Lower leg skin (tissue), 4 donors: ENCODE measurements around the gene TMEM120A. TPM values are rescaled to one million over a fixed set of nuclear protein-coding genes. Genes with fewer than 3 reads are reported as not detected.

Source experiments
- DNase-seq, 2 donors: peaks; one replicate each; pipeline ENCODE4 v3.0.0-alpha.2; 2019; ENCODE audit warnings: low spot score in 2 of 2
- H3K4me3 ChIP-seq: fragments of 200-600 bp; sonication (generic); 2 replicates; pipeline ENCODE4 v1.5.1; 2017; ENCODE audit warnings: mild to moderate bottlenecking, low read depth; ENCODE audit not compliant: poor library complexity, severe bottlenecking
- CTCF ChIP-seq, 3 donors: fragments of 450-650 bp; IDR thresholded peaks; one replicate each; pipeline ENCODE4 v1.5.1; 2016; ENCODE audit warnings: antibody characterized with exemption in 3 of 3, mild to moderate bottlenecking in 3 of 3, moderate library complexity in 2 of 3
- POLR2A ChIP-seq, 2 donors: fragments of 450-650 bp; IDR thresholded peaks; one replicate each; pipeline ENCODE4 v1.6.1; 2016 to 2017; ENCODE audit warnings: antibody characterized with exemption in 2 of 2, mild to moderate bottlenecking in 1 of 2, moderate library complexity in 1 of 2
- WGBS, 2 donors: methylation state at CpG; one replicate each; pipeline ENCODE4 v1.1.5; 2018; 5-methylcytosine and 5-hydroxymethylcytosine counted together
- intact Hi-C: fragments of 100-400 bp; cut with DNase I; formaldehyde crosslinking; loops from one replicate; pipeline ENCODE4 v1.15.0; 2023; ENCODE audit warnings: low total_unique reads
- total RNA-seq, 4 donors: library from RNA; depleted of rRNA; stranded (reverse); fragments of >200 nt; gene quantifications; one replicate each; pipeline ENCODE4 v1.1.0, GENCODE V29; 2016

Gene TMEM120A
- total RNA-seq, 4 donors from 2014 or later, result 17.7 to 37.4 (median 27.6) TPM

GRCh38 chr7:75946207-75946855, 48.1 kb downstream of the TMEM120A start:
- TF ChIP-seq POLR2A (IDR thresholded peaks at IDR 0.05) (no peak), CTCF (IDR thresholded peaks at IDR 0.05) (no peak)
- no peak for DNase-seq
- 77 to 79% methylated on average over 8 of the region's 8 CpGs for WGBS, 2 donors
- intact Hi-C loops, result no loop called here
- no peak overlapping the region for H3K4me3 ChIP-seq

GRCh38 chr7:75945297-75946168, 48.9 kb downstream of the TMEM120A start:
- no peak for DNase-seq
- no peak for TF ChIP-seq CTCF (IDR thresholded peaks at IDR 0.05)
- TF ChIP-seq POLR2A (IDR thresholded peaks at IDR 0.05), result no peak
- WGBS, 2 donors, result 78 to 79% methylated on average over 8 of the region's 8 CpGs
- intact Hi-C loops, result no loop called here
- H3K4me3 ChIP-seq, result no peak overlapping the region

GRCh38 chr7:75944507-75944906, 49.9 kb downstream of the TMEM120A start:
- no peak overlapping the region for H3K4me3 ChIP-seq
- 87 to 100% methylated on average over 1 of the region's 1 CpG for WGBS, 2 donors
- intact Hi-C loops, result no loop called here
- TF ChIP-seq POLR2A (IDR thresholded peaks at IDR 0.05) (no peak), CTCF (IDR thresholded peaks at IDR 0.05) (no peak)
- DNase-seq, result no peak

- DNase-seq, result no peak
- intact Hi-C loops, result no loop called here
- WGBS, 2 donors, result 63 to 72% methylated on average over 6 of the region's 6 CpGs
- no peak overlapping the region for H3K4me3 ChIP-seq
- no peak for TF ChIP-seq POLR2A (IDR thresholded peaks at IDR 0.05)
- no peak for TF ChIP-seq CTCF (IDR thresholded peaks at IDR 0.05)
Measured at GRCh38 chr7:75943864-75944263, 50.5 kb downstream of the TMEM120A start.

- TF ChIP-seq CTCF (IDR thresholded peaks at IDR 0.05) (no peak), POLR2A (IDR thresholded peaks at IDR 0.05) (no peak)
- intact Hi-C loops, result no loop called here
- WGBS, 2 donors, result 61 to 66% methylated on average over 6 of the region's 6 CpGs
- no peak for DNase-seq
- no peak overlapping the region for H3K4me3 ChIP-seq
Measured at GRCh38 chr7:75938921-75939320, 55.5 kb downstream of the TMEM120A start.
